ENCODE results near the gene BAG3.

GRCh38 chr10:119653209-119653608, 2.0 kb downstream of the BAG3 start:
- TF ChIP-seq MAX (IDR thresholded peaks at IDR 0.05) (no peak), EZH2phosphoT487 (IDR thresholded peaks at IDR 0.05; ENCODE audit: borderline replicate concordance) (no peak), ATF3 (IDR thresholded peaks at IDR 0.05) (no peak), YY1 (IDR thresholded peaks at IDR 0.05; ENCODE audit: extremely low read depth, insufficient replicate concordance, low read depth, low read length) (no peak), CTCF (IDR thresholded peaks at IDR 0.05 in 2 of 3, conservative IDR thresholded peaks at IDR 0.05 in 1 of 3; ENCODE audit: borderline replicate concordance in 1 of 3, insufficient read depth in 1 of 3, low read depth in 2 of 3, low read length in 2 of 3) (no peak), FOSL1 (IDR thresholded peaks at IDR 0.05; ENCODE audit: low read depth) (no peak), POLR2A (IDR thresholded peaks at IDR 0.05; ENCODE audit: borderline replicate concordance, extremely low read depth, insufficient read depth, insufficient read length) (no peak), EGR1 (IDR thresholded peaks at IDR 0.05; ENCODE audit: low read depth) (no peak), REST (IDR thresholded peaks at IDR 0.05; ENCODE audit: low read depth) (no peak), POLR2AphosphoS5 (IDR thresholded peaks at IDR 0.05; ENCODE audit: low read depth, low read length) (no peak)
